SK-N-SH (cell line): ENCODE results near the gene EVA1A. TPM values are rescaled to one million over a fixed set of nuclear protein-coding genes. Genes with fewer than 3 reads are reported as not detected.

Source experiments
- CTCF ChIA-PET: fragments of 300-600, 350-600 bp; formaldehyde crosslinking; extraction: SDS; loops from one replicate; lab custom pipeline; 2021; lab: Yijun Ruan, JAX
- POLR2A ChIA-PET: fragments of 350-600 bp; sonication (Branson Sonifier 250); formaldehyde crosslinking; extraction: SDS; loops from one replicate; lab custom pipeline; 2020; ENCODE audit warnings: antibody characterized with exemption, inconsistent platforms; lab: Yijun Ruan, JAX
- DNase-seq: peaks from one replicate; pipeline ENCODE4 v3.0.0; 2012
- H2AFZ ChIP-seq: fragments of 200-600 bp; sonication (generic); 2 replicates; pipeline ENCODE4 v1.8.1; 2016; ENCODE audit warnings: antibody characterized with exemption, mild to moderate bottlenecking, low read depth
- H3F3A ChIP-seq: fragments of 200-600 bp; sonication (generic); replicated peaks from 2 replicates; pipeline ENCODE3; 2016; ENCODE audit warnings: antibody characterized with exemption, mild to moderate bottlenecking; ENCODE audit not compliant: insufficient read depth
- H3K27ac ChIP-seq, 2 experiments: fragments of 200-500 bp in 1 of 2; fragments of 200-600 bp in 1 of 2; sonication (Bioruptor generic) in 1 of 2; sonication (generic), shearing (Covaris generic) in 1 of 2; 2 replicates each; pipeline versions ENCODE4 v1.5.1 to v1.6.1; 2014 to 2016; ENCODE audit warnings: low read depth in 2 of 2, inconsistent platforms in 1 of 2, low read length in 1 of 2, mild to moderate bottlenecking in 1 of 2, mixed read lengths in 1 of 2
- H3K27me3 ChIP-seq: fragments of 200-600 bp; sonication (generic), shearing (Covaris generic); 2 replicates; pipeline ENCODE4 v1.6.1; 2016; ENCODE audit warnings: mixed run types; ENCODE audit not compliant: insufficient read depth
- H3K36me3 ChIP-seq, 2 experiments: fragments of 200-500 bp in 1 of 2; fragments of 200-600 bp in 1 of 2; sonication (Bioruptor generic) in 1 of 2; sonication (generic) in 1 of 2; replicated peaks in 1 of 2; 2 replicates each; pipeline versions ENCODE3 to v1.5.1; 2014 to 2016; ENCODE audit warnings: low read length in 1 of 2, mild to moderate bottlenecking in 1 of 2; ENCODE audit not compliant: insufficient read depth in 2 of 2, control insufficient read depth in 1 of 2
- H3K4me1 ChIP-seq, 2 experiments: fragments of 200-500 bp in 1 of 2; fragments of 200-600 bp in 1 of 2; sonication (Bioruptor generic) in 1 of 2; sonication (generic), shearing (Covaris generic) in 1 of 2; 2 replicates each; pipeline versions ENCODE4 v1.5.1 to v1.6.1; 2014 to 2016; ENCODE audit warnings: low read depth in 1 of 2, low read length in 1 of 2, mixed run types in 1 of 2; ENCODE audit not compliant: insufficient read depth in 2 of 2, control insufficient read depth in 1 of 2
- H3K4me2 ChIP-seq: fragments of 200-600 bp; sonication (generic), shearing (Covaris generic); 2 replicates; pipeline ENCODE4 v1.6.1; 2017; ENCODE audit warnings: mixed run types
- H3K4me3 ChIP-seq, 2 experiments: fragments of 200-500 bp in 1 of 2; fragments of 200-600 bp in 1 of 2; sonication (Bioruptor generic) in 1 of 2; sonication (generic), shearing (Covaris generic) in 1 of 2; 2 replicates each; pipeline versions ENCODE4 v1.5.1 to v1.8.1; 2014 to 2016; ENCODE audit warnings: low read depth in 2 of 2, inconsistent platforms in 1 of 2, low read length in 1 of 2, mild to moderate bottlenecking in 1 of 2, mixed read lengths in 1 of 2, moderate library complexity in 1 of 2
- H3K79me2 ChIP-seq: fragments of 200-600 bp; sonication (generic); 2 replicates; pipeline ENCODE4 v1.8.1; 2017; ENCODE audit warnings: mild to moderate bottlenecking; ENCODE audit not compliant: insufficient read depth
- H3K9ac ChIP-seq: fragments of 200-600 bp; sonication (generic); 2 replicates; pipeline ENCODE4 v1.6.1; 2017; ENCODE audit warnings: mixed run types
- H3K9me2 ChIP-seq: fragments of 200-600 bp; sonication (generic); 2 replicates; pipeline ENCODE4 v1.6.1; 2017; ENCODE audit warnings: mixed run types
- H3K9me3 ChIP-seq: fragments of 200-600 bp; sonication (generic); 2 replicates; pipeline ENCODE4 v1.6.1; 2017; ENCODE audit warnings: mixed run types, mild to moderate bottlenecking, moderate library complexity
- H4K20me1 ChIP-seq: fragments of 200-600 bp; sonication (generic); 2 replicates; pipeline ENCODE4 v1.6.1; 2017; ENCODE audit warnings: mild to moderate bottlenecking, mixed run types; ENCODE audit not compliant: insufficient read depth
- CHD2 ChIP-seq: fragments of 150-350 bp; IDR thresholded peaks from 2 replicates; pipeline ENCODE4 v1.6.1; 2018; ENCODE audit warnings: low read length; ENCODE audit not compliant: partially characterized antibody
- CTCF ChIP-seq: fragments of 200-600 bp; sonication (generic); IDR thresholded peaks from 2 replicates; pipeline ENCODE4 v1.6.1; 2017; ENCODE audit warnings: antibody characterized with exemption, mild to moderate bottlenecking, moderate library complexity
- ELF1 ChIP-seq: IDR thresholded peaks from 2 replicates; pipeline ENCODE4 v1.4.0; 2012
- FOSL2 ChIP-seq: IDR thresholded peaks from 2 replicates; pipeline ENCODE4 v1.4.0; 2012; ENCODE audit warnings: low read depth, mild to moderate bottlenecking, moderate library complexity, borderline replicate concordance
- GATA2 ChIP-seq: sonication (generic); formaldehyde crosslinking; IDR thresholded peaks from 2 replicates; pipeline ENCODE4 v1.5.0; 2020; ENCODE audit warnings: mild to moderate bottlenecking, missing genetic modification reagents
- IRF3 ChIP-seq: fragments of 150-350 bp; IDR thresholded peaks from 2 replicates; pipeline ENCODE4 v1.6.1; 2016; ENCODE audit warnings: mild to moderate bottlenecking, low read depth, low read length
- MAX ChIP-seq: IDR thresholded peaks from 2 replicates; pipeline ENCODE4 v1.4.0; 2012; ENCODE audit warnings: low read depth
- MEF2A ChIP-seq: IDR thresholded peaks from 2 replicates; pipeline ENCODE4 v1.4.0; 2012; ENCODE audit warnings: low read depth, borderline replicate concordance
- MXI1 ChIP-seq: IDR thresholded peaks from 2 replicates; pipeline ENCODE4 v1.6.1; 2012; ENCODE audit warnings: mild to moderate bottlenecking, low read depth, low read length, improper control_type of control experiment
- NFIC ChIP-seq: IDR thresholded peaks from 2 replicates; pipeline ENCODE4 v1.4.0; 2012; ENCODE audit warnings: borderline replicate concordance
- PBX3 ChIP-seq: IDR thresholded peaks from 2 replicates; pipeline ENCODE4; 2012
- POLR2AphosphoS5 ChIP-seq: IDR thresholded peaks from 2 replicates; pipeline ENCODE4 v1.6.1; 2012; ENCODE audit warnings: low read depth, low read length
- RCOR1 ChIP-seq: fragments of 150-350 bp; IDR thresholded peaks from 2 replicates; pipeline ENCODE4 v1.6.1; 2017; ENCODE audit warnings: antibody characterized with exemption, low read length
- RFX5 ChIP-seq: IDR thresholded peaks from 2 replicates; pipeline ENCODE4 v1.6.1; 2012; ENCODE audit warnings: mild to moderate bottlenecking, improper control_type of control experiment, low read length
- RXRA ChIP-seq: IDR thresholded peaks from 2 replicates; pipeline ENCODE4 v1.4.0; 2012; ENCODE audit warnings: low read depth, mild to moderate bottlenecking, borderline replicate concordance
- SIN3A ChIP-seq: IDR thresholded peaks from 2 replicates; pipeline ENCODE4 v1.6.1; 2012; ENCODE audit warnings: low read depth, mild to moderate bottlenecking, low read length, moderate library complexity, borderline replicate concordance
- TAF1 ChIP-seq: IDR thresholded peaks from 2 replicates; pipeline ENCODE4 v1.6.1; 2012; ENCODE audit warnings: low read depth, mild to moderate bottlenecking, low read length, moderate library complexity, borderline replicate concordance
- TEAD4 ChIP-seq: IDR thresholded peaks from 2 replicates; pipeline ENCODE4 v1.4.0; 2012; ENCODE audit warnings: mild to moderate bottlenecking, borderline replicate concordance; ENCODE audit not compliant: insufficient read depth
- USF1 ChIP-seq: IDR thresholded peaks from 2 replicates; pipeline ENCODE4 v1.4.0; 2012; ENCODE audit warnings: low read depth, borderline replicate concordance
- USF2 ChIP-seq: fragments of 150-350 bp; IDR thresholded peaks from 2 replicates; pipeline ENCODE4 v1.6.1; 2017; ENCODE audit warnings: antibody characterized with exemption, low read length, low read depth, borderline replicate concordance
- YY1 ChIP-seq: IDR thresholded peaks from 2 replicates; pipeline ENCODE4 v1.4.0; 2012; ENCODE audit warnings: low read depth, mild to moderate bottlenecking
- ZBTB33 ChIP-seq: IDR thresholded peaks from 2 replicates; pipeline ENCODE4 v1.4.0; 2012; ENCODE audit warnings: low read depth, borderline replicate concordance
- WGBS: methylation state at CpG from one replicate; pipeline ENCODE4 v1.1.6; 2017; ENCODE audit warnings: low lambda C conversion rate; 5-methylcytosine and 5-hydroxymethylcytosine counted together
- polyA plus RNA-seq, 3 experiments: library from polyadenylated mRNA; depleted of rRNA; stranded (reverse); fragments of >200 nt; gene quantifications; 2 replicates each; pipeline ENCODE4 v1.2.3, GENCODE V29; 2012

Gene EVA1A
- polyA plus RNA-seq, 1 of the 3 experiments (the other 2 are of a cell fraction), result 93.0 TPM

- TF ChIP-seq CTCF (no peak), TEAD4 (no peak), TAF1 (no peak), MXI1 (no peak), USF1 (no peak), CHD2 (no peak), MEF2A (no peak), SIN3A (no peak), NFIC (peak; percentile 97), ZBTB33 (no peak), PBX3 (peak; percentile 59), RFX5 (no peak), FOSL2 (peak; percentile 67; the same call in 1 of the 2 replicates)
- TF ChIP-seq, all 33 proteins: peak for 7
Observed at GRCh38 chr2:75500633-75501032, 60.1 kb downstream of the EVA1A start (continued).

- Histone ChIP-seq H3K27me3 (no peaks in the 10 kb centered on the region), H3K36me3 (peaks cover 13 to 30% of the 10 kb centered on the region in 2 experiments), H3F3A (peaks cover 48% of the 10 kb centered on the region), H3K4me2 (peak overlapping the region; percentile 1; the same call in 1 of the 2 replicates), H3K9me3 (no peaks in the 10 kb centered on the region), H3K79me2 (peaks cover 89% of the 10 kb centered on the region), H3K9me2 (no peaks in the 10 kb centered on the region), H3K9ac (no peak overlapping the region), H3K4me1 (peaks cover 10 to 49% of the 10 kb centered on the region in 2 experiments), H3K4me3 (no peak overlapping the region), H3K27ac (peak overlapping the region; percentile 56 to 94; a peak in 3 of 4 replicates), H2AFZ (no peak overlapping the region), H4K20me1 (peaks cover 16% of the 10 kb centered on the region)
- WGBS, result 84% methylated on average over 3 of the region's 4 CpGs
- no peak for DNase-seq
- ChIA-PET POLR2A (no interaction called here), CTCF (no interaction called here)
- TF ChIP-seq GATA2 (CRISPR knock-in tag) (no peak), YY1 (no peak), POLR2AphosphoS5 (no peak), ELF1 (no peak), MXI1 (no peak), FOSL2 (no peak), RXRA (no peak), IRF3 (no peak), TEAD4 (no peak), MAX (no peak), USF2 (no peak), RCOR1 (no peak), ZBTB33 (no peak), CHD2 (no peak)
Observed at GRCh38 chr2:75499534-75499933, 61.2 kb downstream of the EVA1A start.
